Lung (tissue), 12 donors: ENCODE data around the gene ABITRAM. TPM values are rescaled to one million over a fixed set of nuclear protein-coding genes. Genes with fewer than 3 reads are reported as not detected.

ENCODE experiments used
- ATAC-seq: fragments of 200-7000 bp; cut with Tn5 transposase; one replicate; pipeline ENCODE4 v1.9.1; 2020; ENCODE audit warnings: moderate number of reproducible peaks; ENCODE audit not compliant: insufficient read depth, low FRiP score
- DNase-seq, 3 donors: peaks; one replicate each; pipeline ENCODE4 v3.0.0-alpha.2; 2013 to 2017
- H3K27ac ChIP-seq, 2 donors: one replicate each; pipeline ENCODE4 v1.5.1; 2013; ENCODE audit warnings: mild to moderate bottlenecking in 2 of 2, moderate library complexity in 2 of 2, control low read depth in 1 of 2, inconsistent platforms in 1 of 2, low read depth in 1 of 2, low read length in 1 of 2
- H3K27me3 ChIP-seq, 3 donors: one replicate each; pipeline ENCODE4 v1.5.1; 2013; ENCODE audit warnings: low read length in 2 of 3; ENCODE audit not compliant: control insufficient read depth in 3 of 3, insufficient read depth in 3 of 3
- H3K36me3 ChIP-seq, 4 donors: one replicate each; pipeline ENCODE4 v1.5.1; 2013; ENCODE audit warnings: low read length in 4 of 4, mild to moderate bottlenecking in 1 of 4, moderate library complexity in 1 of 4; ENCODE audit not compliant: control insufficient read depth in 4 of 4, insufficient read depth in 4 of 4
- H3K4me1 ChIP-seq, 5 donors: one replicate each; pipeline ENCODE4 v1.5.1; 2013; ENCODE audit warnings: low read length in 5 of 5, mild to moderate bottlenecking in 2 of 5, moderate library complexity in 1 of 5; ENCODE audit not compliant: control insufficient read depth in 5 of 5, insufficient read depth in 5 of 5
- H3K4me3 ChIP-seq: one replicate; pipeline ENCODE4 v1.5.1; 2013; ENCODE audit warnings: mild to moderate bottlenecking, control low read depth, moderate library complexity
- H3K9ac ChIP-seq, 2 donors: one replicate each; pipeline ENCODE4 v1.5.1; 2013; ENCODE audit warnings: low read length in 2 of 2, control low read depth in 1 of 2; ENCODE audit not compliant: insufficient read depth in 1 of 2
- H3K9me3 ChIP-seq, 4 donors: one replicate each; pipeline ENCODE4 v1.5.1; 2013; ENCODE audit warnings: low read length in 3 of 4, mild to moderate bottlenecking in 1 of 4, moderate library complexity in 1 of 4; ENCODE audit not compliant: control insufficient read depth in 4 of 4, insufficient read depth in 3 of 4
- CTCF ChIP-seq: IDR thresholded peaks from 2 replicates; pipeline ENCODE4 v1.5.1; 2012; ENCODE audit warnings: mild to moderate bottlenecking; ENCODE audit errors: control extremely low read depth, extremely low read depth
- WGBS, 2 donors: extraction: QIAGEN DNeasy Blood & Tissue Kit; methylation state at CpG; one replicate each; pipeline ENCODE4 v1.1.7; 2013; 5-methylcytosine and 5-hydroxymethylcytosine counted together
- polyA plus RNA-seq, 2 donors: library from polyadenylated mRNA; stranded (reverse); fragments of 200-250 nt; gene quantifications; one replicate each; pipeline ENCODE4 v1.2.1, GENCODE V29; 2013
- total RNA-seq, 2 donors: library from RNA; depleted of rRNA in 1 of 2; stranded (reverse); fragments of >200 nt in 1 of 2; gene quantifications; one replicate each; pipeline ENCODE4 v1.2.1, GENCODE V29; 2014 to 2021
- donor health status: control.
- donor health status: control.
- donor health status: Bipolar disorder and iron deficiency.
- donor health status: healthy.
- donor health status: DM: yes; HTN: yes; CAD: no.

Gene ABITRAM
- total and polyA plus RNA-seq, 4 donors: 13.5 to 17.3 (median 15.6) TPM

GRCh38 chr9:108972626-108973209 lies 38.5 kb downstream of the ABITRAM start:
- WGBS, 2 donors: 71 to 88% methylated on average over 2 of the region's 2 CpGs

GRCh38 chr9:108973895-108974294 lies 39.7 kb downstream of the ABITRAM start:
- peaks cover 3 to 21% (median 11%) of the 10 kb centered on the region in 4 donors for H3K36me3 ChIP-seq
- H3K4me3 ChIP-seq: no peak overlapping the region
- no peaks in the 10 kb centered on the region for H3K27me3 ChIP-seq
- H3K9me3 ChIP-seq: no peaks in the 10 kb centered on the region
- 68 to 78% methylated on average over 5 of the region's 5 CpGs for WGBS, 2 donors
- no peak overlapping the region for H3K27ac ChIP-seq
- peaks cover 1 to 27% (median 12%) of the 10 kb centered on the region in 5 donors for H3K4me1 ChIP-seq
- ATAC-seq (no peak), DNase-seq (peak; percentile 49 to 79 (median 75))
- H3K9ac ChIP-seq: no peak overlapping the region
- no peak for TF ChIP-seq CTCF

More at GRCh38 chr9:108972626-108973209, 38.5 kb downstream of the ABITRAM start:
- DNase-seq: peak; percentile 63 to 87 (median 83)
- no peaks in the 10 kb centered on the region for H3K27me3 ChIP-seq
- no peaks in the 10 kb centered on the region for H3K9me3 ChIP-seq
- H3K4me1 ChIP-seq: peaks cover 1 to 27% (median 12%) of the 10 kb centered on the region in 5 donors
- TF ChIP-seq CTCF: no peak
- no peak overlapping the region for H3K4me3 ChIP-seq
- peak overlapping the region in 1 of 2 donors; percentile 48 for H3K9ac ChIP-seq
- peak overlapping the region in 1 of 2 donors; percentile 41 for H3K27ac ChIP-seq
- no peak for ATAC-seq
- peaks cover 0 to 10% (median 6%) of the 10 kb centered on the region in 4 donors for H3K36me3 ChIP-seq

GRCh38 chr9:108978205-108978604 lies 44.0 kb downstream of the ABITRAM start:
- Histone ChIP-seq H3K9ac (no peak overlapping the region), H3K4me1 (peaks cover 0 to 13% (median 6%) of the 10 kb centered on the region in 5 donors), H3K4me3 (no peak overlapping the region), H3K27me3 (no peaks in the 10 kb centered on the region), H3K36me3 (peaks cover 8 to 23% (median 16%) of the 10 kb centered on the region in 4 donors), H3K9me3 (no peaks in the 10 kb centered on the region), H3K27ac (no peak overlapping the region)
- ATAC-seq (no peak), DNase-seq (peak in 2 of 3 donors; percentile 11 to 50)
- TF ChIP-seq CTCF: no peak
- WGBS, 2 donors: 34 to 41% methylated on average over 1 of the region's 1 CpG
